Cardiac muscle cell (in vitro differentiated cells and primary cell): Measurements from ENCODE around the gene SCNN1A. TPM values are rescaled to one million over a fixed set of nuclear protein-coding genes. Genes with fewer than 3 reads are reported as not detected.
A peak's percentile ranks its signal among the peaks of the same experiment; 100 is the strongest.

ENCODE experiments used
- DNase-seq, 2 donors: peaks; one replicate each; pipeline versions ENCODE4 v3.0.0 to v3.0.0-alpha.2; 2010 to 2017; ENCODE audit warnings: low read depth in 1 of 2, low spot score in 1 of 2
- H3K27ac ChIP-seq: fragments of 200-600 bp; sonication (generic); 2 replicates; pipeline ENCODE4 v1.5.1; 2016
- H3K27me3 ChIP-seq: fragments of 200-600 bp; sonication (generic); 2 replicates; pipeline ENCODE4 v1.6.0; 2016; ENCODE audit warnings: control low read depth
- H3K36me3 ChIP-seq: fragments of 200-600 bp; sonication (generic); 2 replicates; pipeline ENCODE4 v1.5.1; 2016; ENCODE audit warnings: control low read depth
- H3K4me1 ChIP-seq: fragments of 200-600 bp; sonication (generic); 2 replicates; pipeline ENCODE4 v1.8.1; 2017; ENCODE audit warnings: low read depth, mild to moderate bottlenecking, mixed run types
- H3K4me3 ChIP-seq: fragments of 200-600 bp; sonication (generic); 2 replicates; pipeline ENCODE4 v1.5.1; 2016; ENCODE audit warnings: mild to moderate bottlenecking
- H3K9me3 ChIP-seq: fragments of 200-600 bp; sonication (generic); 2 replicates; pipeline ENCODE4 v1.5.1; 2017; ENCODE audit warnings: low read depth, mild to moderate bottlenecking, control low read depth
- polyA plus RNA-seq: library from polyadenylated mRNA; unstranded; fragments of >200 nt; fragmentation: Nextera tagmentation; extraction: Ambion mirVana; gene quantifications from 2 replicates; pipeline ENCODE4 v1.2.1, GENCODE V29; 2016
- total RNA-seq: library from RNA; depleted of rRNA; stranded (reverse); fragments of >200 nt; gene quantifications from 2 replicates; pipeline ENCODE4 v1.2.3, GENCODE V29; 2016
- TF ChIP-seq, protein P1 (sequence below): IDR thresholded peaks from 2 replicates; pipeline ENCODE4 v1.5.1; 2012; ENCODE audit warnings: low read depth, mild to moderate bottlenecking, low read length

The SCNN1A gene
- total RNA-seq = 0.25 and 0.66 TPM in 2 replicates
- not detected in 2 replicates for polyA plus RNA-seq

- H3K4me1 ChIP-seq = peaks cover 13% of the 10 kb centered on the region
- no peak within 1 kb of the TSS for H3K27ac ChIP-seq
- no peak within 1 kb of the TSS for H3K4me3 ChIP-seq
These were observed at the start of gene SCNN1A for GRCh38 chr12:6375269-6376078. TSS of gene SCNN1A (minus strand) at chr12:6375563. CDS start at chr12:6374783, 780 bp downstream.

GRCh38 chr12:6424866-6425265 is 49.5 kb upstream of the SCNN1A start:
- Histone ChIP-seq H3K27ac (no peak overlapping the region), H3K4me3 (no peak overlapping the region), H3K9me3 (no peaks in the 10 kb centered on the region), H3K27me3 (no peaks in the 10 kb centered on the region), H3K36me3 (no peaks in the 10 kb centered on the region), H3K4me1 (no peaks in the 10 kb centered on the region)
- TF ChIP-seq, protein P1, sequence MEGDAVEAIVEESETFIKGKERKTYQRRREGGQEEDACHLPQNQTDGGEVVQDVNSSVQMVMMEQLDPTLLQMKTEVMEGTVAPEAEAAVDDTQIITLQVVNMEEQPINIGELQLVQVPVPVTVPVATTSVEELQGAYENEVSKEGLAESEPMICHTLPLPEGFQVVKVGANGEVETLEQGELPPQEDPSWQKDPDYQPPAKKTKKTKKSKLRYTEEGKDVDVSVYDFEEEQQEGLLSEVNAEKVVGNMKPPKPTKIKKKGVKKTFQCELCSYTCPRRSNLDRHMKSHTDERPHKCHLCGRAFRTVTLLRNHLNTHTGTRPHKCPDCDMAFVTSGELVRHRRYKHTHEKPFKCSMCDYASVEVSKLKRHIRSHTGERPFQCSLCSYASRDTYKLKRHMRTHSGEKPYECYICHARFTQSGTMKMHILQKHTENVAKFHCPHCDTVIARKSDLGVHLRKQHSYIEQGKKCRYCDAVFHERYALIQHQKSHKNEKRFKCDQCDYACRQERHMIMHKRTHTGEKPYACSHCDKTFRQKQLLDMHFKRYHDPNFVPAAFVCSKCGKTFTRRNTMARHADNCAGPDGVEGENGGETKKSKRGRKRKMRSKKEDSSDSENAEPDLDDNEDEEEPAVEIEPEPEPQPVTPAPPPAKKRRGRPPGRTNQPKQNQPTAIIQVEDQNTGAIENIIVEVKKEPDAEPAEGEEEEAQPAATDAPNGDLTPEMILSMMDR = no peak
- DNase-seq = no peak

More at GRCh38 chr12:6375269-6376078, at the start of gene SCNN1A:
- no peaks in the 10 kb centered on the region for H3K36me3 ChIP-seq
- peaks cover 25% of the 10 kb centered on the region for H3K27me3 ChIP-seq
- TF ChIP-seq, protein P1 = no peak
- H3K9me3 ChIP-seq = no peaks in the 10 kb centered on the region
- no peak for DNase-seq

GRCh38 chr12:6424008-6424347 is 48.6 kb upstream of the SCNN1A start:
- TF ChIP-seq, protein P1 = no peak
- Histone ChIP-seq H3K4me1 (no peaks in the 10 kb centered on the region), H3K9me3 (no peaks in the 10 kb centered on the region), H3K4me3 (no peak overlapping the region), H3K27ac (no peak overlapping the region), H3K36me3 (no peaks in the 10 kb centered on the region), H3K27me3 (no peaks in the 10 kb centered on the region)
- no peak for DNase-seq

DNA sequence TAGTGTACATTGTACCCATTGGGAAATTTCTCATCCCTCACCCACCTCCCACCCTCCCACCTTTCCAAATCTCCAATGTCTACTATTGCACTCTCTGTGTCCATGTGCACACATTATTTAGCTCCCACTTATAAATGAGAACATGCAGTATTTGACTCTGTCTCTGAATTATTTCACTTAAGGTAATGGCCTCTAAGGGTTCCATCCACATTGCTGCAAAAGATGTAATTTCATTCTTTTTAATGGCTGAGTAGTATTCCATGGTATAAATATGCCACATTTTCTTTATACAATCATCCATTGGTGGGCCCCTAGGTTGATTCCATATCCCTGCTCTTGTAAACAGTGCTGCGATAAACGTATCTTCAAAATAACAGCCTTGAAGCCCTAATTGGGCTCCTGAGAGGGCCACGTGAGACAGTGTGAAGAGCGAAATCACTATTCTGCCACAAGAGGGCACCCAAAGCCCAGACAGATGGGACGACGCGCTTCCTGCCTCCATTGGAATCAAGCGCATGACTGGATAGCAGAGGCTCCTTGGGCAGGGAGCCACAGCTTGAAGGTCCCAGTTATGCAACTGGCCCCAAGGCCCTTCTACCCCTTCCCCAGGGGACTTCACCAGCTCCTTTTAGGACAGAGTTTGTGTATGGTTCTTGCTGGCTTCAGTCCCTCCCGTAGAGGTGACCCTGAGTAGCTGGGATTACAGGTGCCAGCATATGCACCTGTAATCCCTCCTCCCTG is 48.1 kb upstream of the SCNN1A start:
- Histone ChIP-seq H3K36me3 (no peaks in the 10 kb centered on the region), H3K27me3 (no peaks in the 10 kb centered on the region)

GRCh38 chr12:6420364-6420763 is 45.0 kb upstream of the SCNN1A start:
- TF ChIP-seq, protein P1 = no peak

More for the DNA sequence above, 48.1 kb upstream of the SCNN1A start:
- TF ChIP-seq, protein P1 = peak; percentile 79
- DNase-seq = peak; percentile 89 to 97
- Histone ChIP-seq H3K4me1 (no peaks in the 10 kb centered on the region), H3K27ac (no peak overlapping the region), H3K9me3 (no peaks in the 10 kb centered on the region), H3K4me3 (no peak overlapping the region)

More at GRCh38 chr12:6420364-6420763, 45.0 kb upstream of the SCNN1A start:
- Histone ChIP-seq H3K9me3 (no peaks in the 10 kb centered on the region), H3K36me3 (no peaks in the 10 kb centered on the region), H3K4me3 (no peak overlapping the region), H3K4me1 (no peaks in the 10 kb centered on the region), H3K27me3 (no peaks in the 10 kb centered on the region), H3K27ac (no peak overlapping the region)
- no peak for DNase-seq
